WERI-Rb-1 (cell line): Measurements from ENCODE around the gene LITAFD.
"Not testable (repeated sequence)": the region's sequence is repeated elsewhere in the genome, so short reads cannot be mapped to it uniquely, and the experiment has no call there.

Experiments used
- DNase-seq: peaks from one replicate; pipeline ENCODE4 v3.0.0-alpha.2; 2020
- H3K27ac ChIP-seq: fragments of 250-450 bp; sonication (Bioruptor Pico); 2 replicates; pipeline ENCODE4 v1.5.1; 2020; ENCODE audit warnings: mild to moderate bottlenecking, moderate library complexity
- H3K27me3 ChIP-seq: fragments of 250-450 bp; sonication (Bioruptor Pico); 2 replicates; pipeline ENCODE4 v1.5.1; 2021; ENCODE audit warnings: mild to moderate bottlenecking, low read depth, moderate library complexity; ENCODE audit not compliant: insufficient read depth, severe bottlenecking
- H3K36me3 ChIP-seq: fragments of 250-450 bp; sonication (Bioruptor Pico); 2 replicates; pipeline ENCODE4 v1.5.1; 2020; ENCODE audit warnings: mild to moderate bottlenecking, moderate library complexity
- H3K4me3 ChIP-seq: 2 replicates; pipeline ENCODE4 v1.5.1; 2011; ENCODE audit warnings: low read depth, mild to moderate bottlenecking, control low read depth, low read length
- H3K9me3 ChIP-seq: fragments of 250-450 bp; sonication (Bioruptor Pico); 2 replicates; pipeline ENCODE4 v1.5.1; 2021; ENCODE audit warnings: mild to moderate bottlenecking, moderate library complexity; ENCODE audit not compliant: severe bottlenecking
- TF ChIP-seq, protein P1 (sequence below): IDR thresholded peaks from 2 replicates; pipeline ENCODE4 v1.5.1; 2011; ENCODE audit warnings: low read depth, mild to moderate bottlenecking, control low read depth, inconsistent platforms, low read length

Gene LITAFD

DNA sequence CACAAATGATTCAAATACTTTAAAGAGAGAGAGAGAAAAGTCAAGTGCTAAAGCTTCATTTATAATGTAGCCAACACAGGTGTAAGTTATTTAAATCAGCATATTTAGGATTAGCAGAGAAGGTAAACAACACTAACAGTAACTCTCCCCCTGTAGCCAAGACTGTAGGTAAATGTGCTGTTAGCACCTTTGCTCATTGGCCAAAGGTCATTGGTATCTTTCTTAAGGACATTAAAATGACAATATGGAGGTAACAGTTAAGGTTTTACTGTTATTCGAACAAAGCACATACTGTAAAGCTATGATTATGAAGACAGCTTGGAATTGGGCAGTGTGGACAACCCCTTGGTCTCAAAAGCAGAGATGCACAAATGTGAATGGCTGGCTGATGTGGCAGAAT, 28.7 kb downstream of the LITAFD start:
- H3K4me3 ChIP-seq, result no peak overlapping the region
- no peaks in the 10 kb centered on the region for H3K27me3 ChIP-seq
- H3K27ac ChIP-seq, result no peak overlapping the region
- DNase-seq, result no peak
- H3K9me3 ChIP-seq, result no peaks in the 10 kb centered on the region
- TF ChIP-seq, protein P1, sequence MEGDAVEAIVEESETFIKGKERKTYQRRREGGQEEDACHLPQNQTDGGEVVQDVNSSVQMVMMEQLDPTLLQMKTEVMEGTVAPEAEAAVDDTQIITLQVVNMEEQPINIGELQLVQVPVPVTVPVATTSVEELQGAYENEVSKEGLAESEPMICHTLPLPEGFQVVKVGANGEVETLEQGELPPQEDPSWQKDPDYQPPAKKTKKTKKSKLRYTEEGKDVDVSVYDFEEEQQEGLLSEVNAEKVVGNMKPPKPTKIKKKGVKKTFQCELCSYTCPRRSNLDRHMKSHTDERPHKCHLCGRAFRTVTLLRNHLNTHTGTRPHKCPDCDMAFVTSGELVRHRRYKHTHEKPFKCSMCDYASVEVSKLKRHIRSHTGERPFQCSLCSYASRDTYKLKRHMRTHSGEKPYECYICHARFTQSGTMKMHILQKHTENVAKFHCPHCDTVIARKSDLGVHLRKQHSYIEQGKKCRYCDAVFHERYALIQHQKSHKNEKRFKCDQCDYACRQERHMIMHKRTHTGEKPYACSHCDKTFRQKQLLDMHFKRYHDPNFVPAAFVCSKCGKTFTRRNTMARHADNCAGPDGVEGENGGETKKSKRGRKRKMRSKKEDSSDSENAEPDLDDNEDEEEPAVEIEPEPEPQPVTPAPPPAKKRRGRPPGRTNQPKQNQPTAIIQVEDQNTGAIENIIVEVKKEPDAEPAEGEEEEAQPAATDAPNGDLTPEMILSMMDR, result no peak
- H3K36me3 ChIP-seq, result peaks cover 98% of the 10 kb centered on the region

DNA sequence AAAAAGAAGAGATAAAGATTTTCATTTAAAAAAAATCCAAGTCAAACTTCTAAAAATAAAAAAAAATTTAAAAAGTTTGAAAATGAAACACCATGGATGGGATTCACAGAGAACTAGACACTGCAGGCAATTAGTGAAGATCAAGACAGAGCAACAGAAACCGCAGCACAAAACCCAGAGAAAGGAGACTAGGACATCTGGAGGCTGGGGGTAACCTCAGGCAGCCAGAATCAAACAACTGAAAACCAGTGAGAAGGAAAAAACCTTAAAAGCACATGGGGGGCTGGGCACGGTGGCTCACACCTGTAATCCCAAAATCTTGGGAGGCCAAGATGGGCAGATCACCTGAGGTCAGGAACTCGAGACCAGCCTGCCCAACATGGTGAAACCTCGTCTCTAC, 30.6 kb downstream of the LITAFD start:
- Histone ChIP-seq H3K27me3 (no peaks in the 10 kb centered on the region), H3K36me3 (peaks cover 87% of the 10 kb centered on the region), H3K27ac (no peak overlapping the region), H3K9me3 (no peaks in the 10 kb centered on the region), H3K4me3 (no peak overlapping the region)
- DNase-seq, result no peak
- TF ChIP-seq, protein P1, result no peak

DNA sequence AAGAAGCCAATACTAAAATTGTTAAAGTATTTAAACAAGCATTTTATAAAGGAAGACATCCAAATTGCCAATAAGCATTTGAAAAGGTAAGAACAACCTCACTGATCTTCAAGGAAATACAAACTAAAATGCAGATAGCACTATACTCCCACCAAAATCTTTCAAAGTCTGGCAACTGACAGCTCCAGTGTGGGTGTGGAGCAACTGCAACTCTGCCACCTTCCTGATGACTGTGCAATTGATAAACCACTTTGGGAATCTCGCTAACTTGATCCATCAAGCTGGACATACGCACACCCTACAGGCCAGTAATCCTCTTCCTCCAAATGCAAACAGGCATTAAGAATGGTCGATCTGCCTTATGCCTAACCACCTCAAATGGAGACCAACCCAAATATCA, 31.9 kb downstream of the LITAFD start:
- H3K27ac ChIP-seq, result no peak overlapping the region
- no peak for DNase-seq
- H3K36me3 ChIP-seq, result peaks cover 87% of the 10 kb centered on the region
- TF ChIP-seq, protein P1, result no peak
- no peaks in the 10 kb centered on the region for H3K9me3 ChIP-seq
- H3K27me3 ChIP-seq, result no peaks in the 10 kb centered on the region
- no peak overlapping the region for H3K4me3 ChIP-seq

DNA sequence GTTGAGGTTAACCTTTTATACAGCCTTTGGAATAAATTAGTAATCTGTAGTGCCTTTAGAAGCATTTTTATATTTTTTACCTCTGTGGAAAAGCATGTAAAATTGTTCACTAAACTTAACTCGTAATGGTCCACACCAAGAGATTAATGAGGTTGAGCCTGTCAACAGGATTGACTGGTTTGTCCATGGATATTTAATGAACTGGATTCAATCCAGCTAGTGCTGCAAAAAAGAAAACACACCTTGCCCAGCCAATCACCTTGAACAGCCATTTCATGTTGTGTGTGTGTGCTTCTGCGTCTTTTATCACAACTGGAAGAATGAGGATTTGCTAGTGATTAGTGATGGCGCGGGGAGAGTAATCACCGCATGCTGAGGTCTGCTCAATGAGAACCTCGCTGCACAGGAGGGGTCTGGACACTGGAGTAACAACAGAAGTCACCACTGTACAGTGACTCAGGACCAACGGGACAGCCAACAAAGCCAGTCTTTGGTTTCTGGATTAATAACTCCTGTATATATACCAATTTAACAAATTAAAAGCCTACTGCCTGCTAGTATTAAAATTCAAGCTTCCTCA, 33.7 kb downstream of the LITAFD start:
- Histone ChIP-seq H3K9me3 (no peaks in the 10 kb centered on the region), H3K36me3 (peaks cover 87% of the 10 kb centered on the region), H3K27me3 (no peaks in the 10 kb centered on the region), H3K27ac (peak overlapping the region; percentile 25), H3K4me3 (no peak overlapping the region)
- TF ChIP-seq, protein P1, result no peak
- peak; percentile 72 for DNase-seq

DNA sequence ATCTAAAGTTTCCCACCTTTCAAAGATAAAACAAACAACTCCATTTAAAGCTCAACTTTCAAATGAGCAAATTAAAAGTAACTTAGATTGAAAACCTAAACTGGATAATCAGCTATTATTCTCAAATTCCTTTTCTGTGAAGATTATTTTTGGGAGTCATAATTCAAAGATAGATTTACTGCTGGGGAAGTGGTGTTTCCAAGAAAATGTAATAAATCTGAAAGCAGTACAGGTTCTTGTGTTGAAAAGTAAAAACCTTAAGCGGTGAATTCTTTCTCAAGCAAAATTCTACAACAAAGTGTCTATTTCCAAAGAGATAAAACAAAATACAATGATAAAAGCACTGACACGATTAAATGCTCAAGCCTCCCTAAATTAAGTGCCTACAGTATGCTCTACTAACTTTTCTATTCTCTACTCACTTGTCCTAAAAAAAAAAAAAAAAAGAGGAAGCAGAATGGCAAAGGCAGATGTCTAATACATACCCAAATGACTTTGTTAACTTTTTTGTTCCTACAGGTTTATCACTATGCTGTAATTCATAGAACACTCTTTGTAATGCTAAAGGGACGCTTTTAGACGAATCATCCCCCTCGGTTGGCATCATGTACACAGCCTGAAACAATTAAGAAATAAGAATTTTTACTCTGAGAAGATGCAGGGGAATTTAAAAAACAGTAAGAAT, 34.5 kb downstream of the LITAFD start:
- Histone ChIP-seq H3K9me3 (no peaks in the 10 kb centered on the region), H3K36me3 (peaks cover 87% of the 10 kb centered on the region), H3K4me3 (no peak overlapping the region), H3K27me3 (no peaks in the 10 kb centered on the region), H3K27ac (peak overlapping the region; percentile 25)
- TF ChIP-seq, protein P1, result no peak
- no peak for DNase-seq

DNA sequence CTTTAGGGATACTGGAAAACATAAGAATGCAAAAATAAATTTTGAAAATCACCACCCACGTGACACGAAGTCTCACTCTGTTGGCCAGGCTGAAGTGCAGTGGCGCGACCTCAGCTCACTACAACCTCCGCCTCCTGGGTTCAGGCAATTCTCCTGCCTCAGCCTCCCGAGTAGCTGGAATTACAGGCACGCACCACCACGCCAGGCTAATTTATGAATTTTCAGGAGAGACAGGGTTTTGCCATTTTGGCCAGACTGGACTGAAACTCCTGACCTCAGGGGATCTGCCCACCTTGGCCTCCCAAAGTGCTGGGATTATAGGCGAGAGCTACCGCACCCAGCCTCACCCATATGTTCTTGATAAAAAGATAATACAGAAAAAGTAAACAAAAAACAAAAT, 35.2 kb downstream of the LITAFD start:
- Histone ChIP-seq H3K36me3 (peaks cover 87% of the 10 kb centered on the region), H3K27ac (0 out of 2 replicates have a peak overlapping the region, but pooled peaks have one; percentile 12)
- H3K4me3 ChIP-seq, H3K9me3 ChIP-seq, DNase-seq, H3K27me3 ChIP-seq: not testable (repeated sequence)
